K562 (cell line): ENCODE results near the gene BRF1.

Experiments
- CBX1 ChIP-seq: sonication (generic); IDR thresholded peaks from 2 replicates; pipeline ENCODE4 v1.6.1; 2016; ENCODE audit warnings: antibody characterized with exemption, low read depth, mild to moderate bottlenecking
- CHD2 ChIP-seq: IDR thresholded peaks from 2 replicates; pipeline ENCODE4 v1.6.1; 2011; ENCODE audit warnings: low read depth, low read length
- CHD4 ChIP-seq: fragments of 200-600 bp; sonication (generic); IDR thresholded peaks from 3 replicates; pipeline ENCODE4 v1.6.1; 2012; ENCODE audit warnings: low read depth, mild to moderate bottlenecking, mixed read lengths, low read length, inconsistent platforms; ENCODE audit not compliant: insufficient read depth, insufficient replicate concordance, poor library complexity, severe bottlenecking
- EZH2 ChIP-seq: IDR thresholded peaks from 2 replicates; pipeline ENCODE4 v1.6.1; 2012; ENCODE audit warnings: low read depth, mild to moderate bottlenecking, inconsistent platforms, low read length, borderline replicate concordance
- JUND ChIP-seq, 2 experiments: IDR thresholded peaks; 2 replicates in 1 of 2; 3 replicates in 1 of 2; pipeline ENCODE4 v1.6.1; 2011; ENCODE audit warnings: borderline replicate concordance in 2 of 2, low read depth in 2 of 2, low read length in 2 of 2, improper control_type of control experiment in 1 of 2, missing biosample characterization in 1 of 2, missing genetic modification characterization in 1 of 2, missing genetic modification reagents in 1 of 2
- KDM1A ChIP-seq, 2 experiments: fragments of 450-650 bp; IDR thresholded peaks; 2 replicates each; pipeline ENCODE4 v1.6.1; 2016; ENCODE audit warnings: mild to moderate bottlenecking in 2 of 2
- MAFK ChIP-seq: IDR thresholded peaks from 2 replicates; pipeline ENCODE4 v1.6.1; 2011; ENCODE audit warnings: low read length, improper control_type of control experiment
- RBBP5 ChIP-seq: fragments of 200-600 bp; sonication (generic); IDR thresholded peaks from 2 replicates; pipeline ENCODE4 v1.6.1; 2012; ENCODE audit warnings: borderline replicate concordance, mild to moderate bottlenecking, low read length, control low read depth, inconsistent platforms; ENCODE audit not compliant: insufficient read depth, poor library complexity, severe bottlenecking
- RBM34 ChIP-seq: fragments of 200-400 bp; formaldehyde crosslinking; IDR thresholded peaks from 2 replicates; pipeline ENCODE4 v1.6.1; 2018; ENCODE audit warnings: low read length, borderline replicate concordance; ENCODE audit not compliant: insufficient read depth
- RFX5 ChIP-seq: IDR thresholded peaks from 2 replicates; pipeline ENCODE4 v1.6.1; 2011; ENCODE audit warnings: low read depth, mild to moderate bottlenecking, improper control_type of control experiment, low read length
- SETDB1 ChIP-seq: IDR thresholded peaks from one replicate; pipeline ENCODE4 v1.6.1; 2012; ENCODE audit warnings: low read length, control low read depth, inconsistent platforms
- SP2 ChIP-seq: IDR thresholded peaks from 2 replicates; pipeline ENCODE4 v1.6.1; 2011; ENCODE audit warnings: mild to moderate bottlenecking, low read depth, low read length, moderate library complexity; ENCODE audit not compliant: poor library complexity, severe bottlenecking; ENCODE audit errors: extremely low read depth

GRCh38 chr14:105167303-105168092 is 133.3 kb downstream of the BRF1 start:
- TF ChIP-seq CHD4 (no peak), MAFK (no peak), CBX1 (no peak), RBBP5 (peak; percentile 43), KDM1A (IDR thresholded peaks at IDR 0.05) (no peak), SETDB1 (no peak), SP2 (no peak), JUND (IDR thresholded peaks at IDR 0.05; ENCODE audit: borderline replicate concordance, low read depth, low read length) (no peak), JUND (tag; IDR thresholded peaks at IDR 0.05; ENCODE audit: borderline replicate concordance, low read depth, low read length) (no peak), RFX5 (no peak), EZH2 (no peak), RBM34 (no peak), CHD2 (no peak)
